HuH-7 (cell line): ENCODE data around the gene CCDC107.

Source experiments
- DNase-seq: peaks from one replicate; pipeline ENCODE4 v3.0.0; 2011; ENCODE audit warnings: low spot score

Gene CCDC107

DNA sequence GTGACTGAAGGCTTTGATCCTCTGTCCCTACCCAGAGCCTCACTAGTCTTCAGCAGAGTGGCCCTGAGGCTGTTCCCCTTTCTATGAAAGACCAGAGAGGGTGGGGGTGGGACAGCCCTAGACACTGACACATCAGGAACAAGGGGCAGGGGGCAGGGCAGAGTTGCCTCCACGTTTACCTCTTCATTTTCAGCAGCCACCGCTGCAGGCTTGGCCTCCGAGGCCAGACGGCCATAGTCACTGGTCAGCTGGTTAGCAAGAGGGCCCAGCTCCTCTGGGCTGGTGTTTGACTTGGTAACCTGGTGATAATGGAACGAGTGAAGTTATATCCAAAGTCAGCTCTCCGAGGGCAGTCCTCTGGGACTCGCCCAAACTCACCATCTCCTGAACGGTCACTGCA is 47.3 kb downstream of the CCDC107 start:
- no peak for DNase-seq

DNA sequence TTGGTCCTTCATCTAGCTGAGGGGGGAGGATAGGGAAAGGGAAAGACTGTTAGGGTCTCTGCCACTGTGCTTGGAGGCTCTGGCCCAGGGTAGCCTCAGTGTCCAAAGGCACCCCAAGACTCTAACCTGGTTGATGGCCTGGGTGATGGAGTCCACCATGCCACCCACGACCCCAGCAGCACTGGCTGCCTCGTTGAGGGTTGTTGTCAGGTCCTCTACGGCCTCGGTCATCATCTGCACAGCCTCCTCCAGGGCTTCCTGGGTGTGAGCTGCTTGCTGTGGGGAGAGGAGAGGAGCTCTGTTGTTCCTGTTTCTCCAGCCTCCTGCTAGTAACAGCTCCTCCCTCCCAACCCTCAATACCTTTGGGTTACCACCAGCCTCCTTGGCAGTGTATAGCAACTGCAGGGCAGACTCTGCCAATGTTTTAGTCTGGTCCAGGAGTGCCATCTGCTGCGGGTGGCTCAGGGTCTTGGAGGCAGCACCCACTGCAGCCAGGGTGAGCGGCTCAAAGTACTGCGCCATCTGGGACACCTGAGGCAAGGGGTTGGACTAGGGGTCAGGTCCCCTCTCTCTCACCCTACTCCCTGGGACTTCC is 47.8 kb downstream of the CCDC107 start:
- DNase-seq = no peak

- no peak for DNase-seq
Observed at GRCh38 chr9:35706951-35707350, 48.9 kb downstream of the CCDC107 start.

- DNase-seq = no peak
Observed at GRCh38 chr9:35708146-35708545, 50.1 kb downstream of the CCDC107 start.

- DNase-seq = no peak
Observed at GRCh38 chr9:35710818-35711500, 52.9 kb downstream of the CCDC107 start.
